GM12878 (cell line): ENCODE measurements around the gene ZNF134. TPM values are rescaled to one million over a fixed set of nuclear protein-coding genes. Genes with fewer than 3 reads are reported as not detected.

Source experiments
- ATAC-seq: fragments of 200-7000 bp; cut with Tn5 transposase; 3 replicates; pipeline ENCODE4 v1.9.1; 2020; ENCODE audit warnings: mild to moderate bottlenecking, moderate library complexity
- BruUV-seq: library from RNA; stranded (reverse); fragments of 400-500 nt; replicated peaks from 2 replicates; lab custom pipeline; 2021; lab: Mats Ljungman, UMichigan
- CTCF ChIA-PET: fragments of 300-600 bp; sonication (Branson Sonifier 250); formaldehyde crosslinking; extraction: SDS; loops from one replicate; lab custom pipeline; 2021; ENCODE audit warnings: inconsistent platforms; lab: Yijun Ruan, JAX
- POLR2A ChIA-PET: fragments of 350-600 bp; formaldehyde crosslinking; extraction: SDS; loops from one replicate; lab custom pipeline; 2021; ENCODE audit warnings: inconsistent platforms; lab: Charles Lee
- RAD21 ChIA-PET: fragments of 300-600 bp; sonication (Branson Sonifier 250); formaldehyde crosslinking; loops from one replicate; lab custom pipeline; 2023; ENCODE audit warnings: antibody characterized with exemption; ENCODE audit not compliant: unreplicated experiment; lab: Charles Lee
- SMC1A ChIA-PET: fragments of 300-600 bp; sonication (Branson Sonifier 250); formaldehyde crosslinking; loops from one replicate; lab custom pipeline; 2023; ENCODE audit not compliant: unreplicated experiment, uncharacterized antibody; lab: Charles Lee
- DNase-seq: peaks from one replicate; pipeline ENCODE4 v3.0.0-alpha.2; 2011; ENCODE audit warnings: low read depth, low spot score
- FAIRE-seq: peaks from 3 replicates; lab custom pipeline; 2011; peaks lifted over from hg19 to GRCh38; lab: Jason Lieb, UNC
- H2AFZ ChIP-seq: 2 replicates; pipeline ENCODE4 v1.6.0; 2011; ENCODE audit warnings: low read depth, low read length, control low read depth; ENCODE audit not compliant: control insufficient read depth
- H3K27ac ChIP-seq: 2 replicates; pipeline ENCODE4 v1.5.1; 2011; ENCODE audit warnings: control low read depth; ENCODE audit not compliant: control insufficient read depth, insufficient read depth
- H3K27me3 ChIP-seq, 2 experiments: replicated peaks in 1 of 2; 2 replicates each; pipeline versions ENCODE4 v1.6.0 to v1.6.1; 2011; ENCODE audit warnings: low read length in 1 of 2; ENCODE audit not compliant: control insufficient read depth in 2 of 2, insufficient read depth in 2 of 2
- H3K36me3 ChIP-seq, 2 experiments: 2 replicates each; pipeline ENCODE4 v1.5.1; 2011; ENCODE audit warnings: low read length in 1 of 2; ENCODE audit not compliant: control insufficient read depth in 2 of 2, insufficient read depth in 2 of 2
- H3K4me1 ChIP-seq: 2 replicates; pipeline ENCODE4 v1.6.1; 2011; ENCODE audit warnings: mild to moderate bottlenecking, low read length, moderate library complexity, mixed read lengths; ENCODE audit not compliant: control insufficient read depth, insufficient read depth
- H3K4me2 ChIP-seq: 2 replicates; pipeline ENCODE4 v1.6.0; 2011; ENCODE audit warnings: control low read depth; ENCODE audit not compliant: control insufficient read depth, insufficient read depth
- H3K4me3 ChIP-seq: fragments of 200-600 bp; sonication (generic); 2 replicates; pipeline ENCODE4 v1.5.1; 2016
- H3K79me2 ChIP-seq: 2 replicates; pipeline ENCODE4 v1.6.0; 2011; ENCODE audit warnings: low read length; ENCODE audit not compliant: control insufficient read depth, insufficient read depth
- H3K9ac ChIP-seq: 2 replicates; pipeline ENCODE4 v1.8.0; 2011; ENCODE audit warnings: low read length, control low read depth, mixed read lengths; ENCODE audit not compliant: control insufficient read depth, insufficient read depth
- H3K9me3 ChIP-seq: replicated peaks from 3 replicates; pipeline ENCODE4 v1.5.1; 2011; ENCODE audit warnings: mild to moderate bottlenecking, low read length; ENCODE audit not compliant: control insufficient read depth, insufficient read depth
- H4K20me1 ChIP-seq: 2 replicates; pipeline ENCODE4 v1.6.0; 2011; ENCODE audit not compliant: control insufficient read depth, insufficient read depth
- EZH2 ChIP-seq: IDR thresholded peaks from 2 replicates; pipeline ENCODE4 v1.6.1; 2012; ENCODE audit warnings: low read depth, mild to moderate bottlenecking, control low read depth, inconsistent platforms, low read length, borderline replicate concordance; ENCODE audit not compliant: control insufficient read depth
- HSF1 ChIP-seq: fragments of 150-350 bp; IDR thresholded peaks from 2 replicates; pipeline ENCODE4 v1.6.1; 2014; ENCODE audit warnings: mild to moderate bottlenecking, low read depth, low read length
- JUNB ChIP-seq: IDR thresholded peaks from 2 replicates; pipeline ENCODE4 v1.6.1; 2016; ENCODE audit warnings: antibody characterized with exemption, mild to moderate bottlenecking
- NBN ChIP-seq: fragments of 450-650 bp; IDR thresholded peaks from 2 replicates; pipeline ENCODE4 v1.6.1; 2016
- RB1 ChIP-seq: fragments of 450-650 bp; formaldehyde crosslinking; IDR thresholded peaks from 2 replicates; pipeline ENCODE4 v1.6.1; 2017; ENCODE audit warnings: mild to moderate bottlenecking, borderline replicate concordance
- RELB ChIP-seq: fragments of 450-650 bp; IDR thresholded peaks from 2 replicates; pipeline ENCODE4 v1.6.1; 2017; ENCODE audit warnings: low read depth, mild to moderate bottlenecking, moderate library complexity
- SIX5 ChIP-seq: IDR thresholded peaks from 2 replicates; pipeline ENCODE4 v1.6.1; 2011; ENCODE audit warnings: mild to moderate bottlenecking, low read depth, low read length, moderate library complexity; ENCODE audit not compliant: severe bottlenecking
- TAF1 ChIP-seq: IDR thresholded peaks from 2 replicates; pipeline ENCODE4 v1.6.1; 2011; ENCODE audit warnings: mild to moderate bottlenecking, low read depth, low read length, borderline replicate concordance
- WGBS: methylation state at CpG from one replicate; pipeline ENCODE4 v1.1.6; 2016; ENCODE audit warnings: low lambda C conversion rate; ENCODE audit not compliant: insufficient replicate concordance, insufficient coverage; ENCODE audit errors: missing lambda C conversion rate; 5-methylcytosine and 5-hydroxymethylcytosine counted together
- in situ Hi-C: fragments of 300-500 bp; cut with MboI; formaldehyde crosslinking; loops from 9 replicates; pipeline ENCODE4 v1.14.3; 2018; ENCODE audit warnings: mixed read lengths
- intact Hi-C: fragments of 100-400 bp; cut with micrococcal nuclease; formaldehyde crosslinking; loops from one replicate; pipeline ENCODE4 v1.14.2; 2022; ENCODE audit not compliant: unreplicated experiment
- polyA plus RNA-seq, 11 experiments: library from polyadenylated mRNA; depleted of rRNA in 4 of 11; unstranded in 6 of 11; stranded (reverse) in 5 of 11; fragments of >200 nt; fragmentation: Nextera tagmentation in 4 of 11; fragmentation: Illumina TruSeq in 1 of 11; extraction: Ambion mirVana in 4 of 11; extraction: Trizol in 1 of 11; gene quantifications; 1 replicate in 1 of 11; 2 replicates in 10 of 11; pipeline versions ENCODE4 v1.2.1 to v1.2.3, GENCODE V29; 2011 to 2016; ENCODE audit warnings: inconsistent platforms in 2 of 11, missing spikeins in 2 of 11, low read depth in 1 of 11
- total RNA-seq, 4 experiments: library from RNA; depleted of rRNA in 3 of 4; stranded (reverse); fragments of >200 nt in 3 of 4; fragmentation: Illumina TruSeq in 1 of 4; extraction: Trizol in 1 of 4; gene quantifications; 2 replicates each; pipeline versions ENCODE4 v1.2.1 to v1.2.3, GENCODE V29; 2013 to 2021
- TF ChIP-seq, protein P1 (sequence below): fragments of 450-650 bp; IDR thresholded peaks from 2 replicates; pipeline ENCODE4 v1.6.1; 2017; ENCODE audit warnings: mild to moderate bottlenecking, moderate library complexity
- TF ChIP-seq, protein P2 (sequence below): fragments of 450-650 bp; formaldehyde crosslinking; IDR thresholded peaks from 2 replicates; pipeline ENCODE4 v1.4.0; 2022; ENCODE audit warnings: mild to moderate bottlenecking, moderate library complexity

Gene ZNF134
- total and polyA plus RNA-seq, 10 of the 15 experiments (the other 5 are each of a cell fraction or from before 2014, with no cell fraction given), result 1.6 to 17.6 (median 9.7) TPM

GRCh38 chr19:57655443-57655842 lies 41.4 kb downstream of the ZNF134 start:
- no TSS peak for BruUV-seq
- Histone ChIP-seq H3K27me3 (no peaks in the 10 kb centered on the region), H4K20me1 (no peaks in the 10 kb centered on the region), H3K4me2 (no peak overlapping the region), H2AFZ (no peak overlapping the region), H3K4me1 (no peaks in the 10 kb centered on the region), H3K79me2 (no peaks in the 10 kb centered on the region), H3K36me3 (no peaks in the 10 kb centered on the region), H3K9me3 (peaks cover 2% of the 10 kb centered on the region; the same call in 1 of the 3 replicates), H3K27ac (no peak overlapping the region), H3K4me3 (no peak overlapping the region), H3K9ac (no peak overlapping the region)
- ATAC-seq (no peak), DNase-seq (no peak), FAIRE-seq (no peak)
- CTCF ChIA-PET, result no interaction called here
- intact Hi-C loops (no loop called here), in situ Hi-C loops (no loop called here)
- POLR2A ChIA-PET, result no interaction called here
- no peak for TF ChIP-seq HSF1
- no peak for TF ChIP-seq TAF1
- no peak for TF ChIP-seq RELB
- TF ChIP-seq JUNB, result no peak
- TF ChIP-seq, protein P1, sequence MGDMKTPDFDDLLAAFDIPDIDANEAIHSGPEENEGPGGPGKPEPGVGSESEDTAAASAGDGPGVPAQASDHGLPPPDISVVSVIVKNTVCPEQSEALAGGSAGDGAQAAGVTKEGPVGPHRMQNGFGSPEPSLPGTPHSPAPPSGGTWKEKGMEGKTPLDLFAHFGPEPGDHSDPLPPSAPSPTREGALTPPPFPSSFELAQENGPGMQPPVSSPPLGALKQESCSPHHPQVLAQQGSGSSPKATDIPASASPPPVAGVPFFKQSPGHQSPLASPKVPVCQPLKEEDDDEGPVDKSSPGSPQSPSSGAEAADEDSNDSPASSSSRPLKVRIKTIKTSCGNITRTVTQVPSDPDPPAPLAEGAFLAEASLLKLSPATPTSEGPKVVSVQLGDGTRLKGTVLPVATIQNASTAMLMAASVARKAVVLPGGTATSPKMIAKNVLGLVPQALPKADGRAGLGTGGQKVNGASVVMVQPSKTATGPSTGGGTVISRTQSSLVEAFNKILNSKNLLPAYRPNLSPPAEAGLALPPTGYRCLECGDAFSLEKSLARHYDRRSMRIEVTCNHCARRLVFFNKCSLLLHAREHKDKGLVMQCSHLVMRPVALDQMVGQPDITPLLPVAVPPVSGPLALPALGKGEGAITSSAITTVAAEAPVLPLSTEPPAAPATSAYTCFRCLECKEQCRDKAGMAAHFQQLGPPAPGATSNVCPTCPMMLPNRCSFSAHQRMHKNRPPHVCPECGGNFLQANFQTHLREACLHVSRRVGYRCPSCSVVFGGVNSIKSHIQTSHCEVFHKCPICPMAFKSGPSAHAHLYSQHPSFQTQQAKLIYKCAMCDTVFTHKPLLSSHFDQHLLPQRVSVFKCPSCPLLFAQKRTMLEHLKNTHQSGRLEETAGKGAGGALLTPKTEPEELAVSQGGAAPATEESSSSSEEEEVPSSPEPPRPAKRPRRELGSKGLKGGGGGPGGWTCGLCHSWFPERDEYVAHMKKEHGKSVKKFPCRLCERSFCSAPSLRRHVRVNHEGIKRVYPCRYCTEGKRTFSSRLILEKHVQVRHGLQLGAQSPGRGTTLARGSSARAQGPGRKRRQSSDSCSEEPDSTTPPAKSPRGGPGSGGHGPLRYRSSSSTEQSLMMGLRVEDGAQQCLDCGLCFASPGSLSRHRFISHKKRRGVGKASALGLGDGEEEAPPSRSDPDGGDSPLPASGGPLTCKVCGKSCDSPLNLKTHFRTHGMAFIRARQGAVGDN, result no peak
- TF ChIP-seq, protein P2, sequence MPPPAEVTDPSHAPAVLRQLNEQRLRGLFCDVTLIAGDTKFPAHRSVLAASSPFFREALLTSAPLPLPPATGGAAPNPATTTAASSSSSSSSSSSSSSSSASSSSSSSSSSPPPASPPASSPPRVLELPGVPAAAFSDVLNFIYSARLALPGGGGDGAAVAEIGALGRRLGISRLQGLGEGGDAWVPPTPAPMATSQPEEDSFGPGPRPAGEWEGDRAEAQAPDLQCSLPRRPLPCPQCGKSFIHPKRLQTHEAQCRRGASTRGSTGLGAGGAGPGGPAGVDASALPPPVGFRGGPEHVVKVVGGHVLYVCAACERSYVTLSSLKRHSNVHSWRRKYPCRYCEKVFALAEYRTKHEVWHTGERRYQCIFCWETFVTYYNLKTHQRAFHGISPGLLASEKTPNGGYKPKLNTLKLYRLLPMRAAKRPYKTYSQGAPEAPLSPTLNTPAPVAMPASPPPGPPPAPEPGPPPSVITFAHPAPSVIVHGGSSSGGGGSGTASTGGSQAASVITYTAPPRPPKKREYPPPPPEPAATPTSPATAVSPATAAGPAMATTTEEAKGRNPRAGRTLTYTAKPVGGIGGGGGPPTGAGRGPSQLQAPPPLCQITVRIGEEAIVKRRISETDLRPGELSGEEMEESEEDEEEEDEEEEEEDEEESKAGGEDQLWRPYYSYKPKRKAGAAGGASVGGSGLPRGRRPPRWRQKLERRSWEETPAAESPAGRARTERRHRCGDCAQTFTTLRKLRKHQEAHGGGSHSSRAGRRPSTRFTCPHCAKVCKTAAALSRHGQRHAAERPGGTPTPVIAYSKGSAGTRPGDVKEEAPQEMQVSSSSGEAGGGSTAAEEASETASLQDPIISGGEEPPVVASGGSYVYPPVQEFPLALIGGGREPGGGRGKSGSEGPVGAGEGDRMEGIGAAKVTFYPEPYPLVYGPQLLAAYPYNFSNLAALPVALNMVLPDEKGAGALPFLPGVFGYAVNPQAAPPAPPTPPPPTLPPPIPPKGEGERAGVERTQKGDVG (CRISPR knock-in tag), result no peak
- no peak for TF ChIP-seq EZH2
- no peak for TF ChIP-seq SIX5
- no peak for TF ChIP-seq NBN
- no peak for TF ChIP-seq RB1
- RAD21 ChIA-PET, result no interaction called here
- 75% methylated on average over 1 of the region's 1 CpG for WGBS
- SMC1A ChIA-PET, result no interaction called here
